ENCODE measurements around the gene HEXB. TPM values are rescaled to one million over a fixed set of nuclear protein-coding genes. Genes with fewer than 3 reads are reported as not detected.

The HEXB gene
- 10 to 100 TPM; 52.2 to 65.8 TPM for total RNA-seq

- H3K27me3 ChIP-seq, result no peaks in the 10 kb centered on the region
- no peaks in the 10 kb centered on the region for H3K36me3 ChIP-seq
- peak within 1 kb of the TSS; percentile 91 to 92 for H3K4me3 ChIP-seq
- TF ChIP-seq CTCF (IDR thresholded peaks at IDR 0.05), result peak in 1 of 2 donors; percentile 11
- no peaks in the 10 kb centered on the region for H3K9me3 ChIP-seq
- DNase-seq (ENCODE audit: low spot score), result peak; percentile 92
- H3K4me1 ChIP-seq, result peaks cover 0 to 20% of the 10 kb centered on the region in 2 donors
- H3K27ac ChIP-seq, result peak within 1 kb of the TSS; percentile 81 to 89
Observed at GRCh38 chr5:74684900-74685851, at the start of gene HEXB. HEXB (plus strand) TSS chr5:74685233; CDS start chr5:74685261, 28 bp downstream.

- DNase-seq (ENCODE audit: low spot score), result no peak
- no peak for TF ChIP-seq CTCF (IDR thresholded peaks at IDR 0.05)
- H3K27me3 ChIP-seq, result no peaks in the 10 kb centered on the region
- no peaks in the 10 kb centered on the region for H3K36me3 ChIP-seq
- no peak overlapping the region for H3K27ac ChIP-seq
- H3K4me3 ChIP-seq, result peak overlapping the region in 1 of 2 donors; percentile 4
- H3K9me3 ChIP-seq, result no peaks in the 10 kb centered on the region
- H3K4me1 ChIP-seq, result peaks cover 0 to 46% of the 10 kb centered on the region in 2 donors
Observed at GRCh38 chr5:74636149-74636548, 48.9 kb upstream of the HEXB start.

GRCh38 chr5:74636552-74636951 lies 48.5 kb upstream of the HEXB start:
- Histone ChIP-seq H3K4me3 (peak overlapping the region in 1 of 2 donors; percentile 9), H3K4me1 (peaks cover 0 to 46% of the 10 kb centered on the region in 2 donors), H3K27me3 (no peaks in the 10 kb centered on the region), H3K27ac (no peak overlapping the region), H3K9me3 (no peaks in the 10 kb centered on the region), H3K36me3 (no peaks in the 10 kb centered on the region)
- TF ChIP-seq CTCF (IDR thresholded peaks at IDR 0.05), result no peak
- DNase-seq (ENCODE audit: low spot score), result no peak

GRCh38 chr5:74638544-74638969 lies 46.5 kb upstream of the HEXB start:
- H3K36me3 ChIP-seq, result no peaks in the 10 kb centered on the region
- peak overlapping the region; percentile 21 to 72 for H3K4me3 ChIP-seq
- H3K9me3 ChIP-seq, result no peaks in the 10 kb centered on the region
- DNase-seq (ENCODE audit: low spot score), result no peak
- H3K27ac ChIP-seq, result no peak overlapping the region
- TF ChIP-seq CTCF (IDR thresholded peaks at IDR 0.05), result no peak
- H3K27me3 ChIP-seq, result no peaks in the 10 kb centered on the region
- H3K4me1 ChIP-seq, result peaks cover 0 to 43% of the 10 kb centered on the region in 2 donors

GRCh38 chr5:74638970-74639806 lies 45.8 kb upstream of the HEXB start:
- H3K27ac ChIP-seq, result peak overlapping the region; percentile 76 to 81

More at GRCh38 chr5:74638970-74639806, 45.8 kb upstream of the HEXB start:
- Histone ChIP-seq H3K4me3 (peak overlapping the region; percentile 47 to 72), H3K36me3 (no peaks in the 10 kb centered on the region), H3K4me1 (peaks cover 0 to 43% of the 10 kb centered on the region in 2 donors), H3K9me3 (no peaks in the 10 kb centered on the region), H3K27me3 (no peaks in the 10 kb centered on the region)
- no peak for TF ChIP-seq CTCF (IDR thresholded peaks at IDR 0.05)
- DNase-seq (ENCODE audit: low spot score), result no peak
